Esophagus squamous epithelium (tissue), 5 donors: Measurements from ENCODE around the gene ADISSP. TPM values are rescaled to one million over a fixed set of nuclear protein-coding genes. Genes with fewer than 3 reads are reported as not detected.

Experiments
- DNase-seq: peaks from one replicate; lab custom pipeline; 2025; lab: John Stamatoyannopoulos, UW
- H3K27ac ChIP-seq, 4 donors: fragments of 200-600 bp; sonication (generic); one replicate each; pipeline ENCODE4 v1.5.1; 2016 to 2019; ENCODE audit warnings: mild to moderate bottlenecking in 1 of 4
- H3K27me3 ChIP-seq, 4 donors: fragments of 200-600 bp; sonication (generic); 1 replicate in 3 of 4; 2 replicates in 1 of 4; pipeline versions ENCODE4 v1.5.1 to v1.6.0; 2017 to 2021; ENCODE audit warnings: antibody characterized with exemption in 1 of 4
- H3K36me3 ChIP-seq, 3 donors: fragments of 200-600 bp; sonication (generic); one replicate each; pipeline ENCODE4 v1.5.1; 2016 to 2019
- H3K4me1 ChIP-seq, 3 donors: fragments of 200-600 bp; sonication (generic); one replicate each; pipeline ENCODE4 v1.5.1; 2017 to 2019
- H3K4me3 ChIP-seq, 4 donors: fragments of 200-600 bp; sonication (generic); 1 replicate in 3 of 4; 2 replicates in 1 of 4; pipeline ENCODE4 v1.5.1; 2016 to 2019; ENCODE audit warnings: mild to moderate bottlenecking in 2 of 4, moderate library complexity in 1 of 4
- H3K9me3 ChIP-seq, 3 donors: fragments of 200-600 bp; sonication (generic); one replicate each; pipeline ENCODE4 v1.5.1; 2016 to 2019
- POLR2A ChIP-seq, 4 donors: fragments of 450-650 bp; IDR thresholded peaks; one replicate each; pipeline ENCODE4 v1.6.1; 2017; ENCODE audit warnings: antibody characterized with exemption in 4 of 4, mild to moderate bottlenecking in 4 of 4, moderate library complexity in 3 of 4
- WGBS, 2 donors: methylation state at CpG; one replicate each; pipeline ENCODE4 v1.1.5; 2018; 5-methylcytosine and 5-hydroxymethylcytosine counted together
- intact Hi-C: fragments of 100-400 bp; cut with DNase I; formaldehyde crosslinking; loops from one replicate; pipeline ENCODE4 v1.15.0; 2022
- total RNA-seq, 4 donors: library from RNA; depleted of rRNA; stranded (reverse); fragments of >200 nt; gene quantifications; one replicate each; pipeline ENCODE4 v1.1.0, GENCODE V29; 2016
- TF ChIP-seq, protein P1 (sequence below), 6 experiments: fragments of 450-650 bp in 4 of 6; fragments of 200-600 bp in 2 of 6; sonication (generic) in 2 of 6; IDR thresholded peaks; one replicate each; pipeline ENCODE4 v1.5.1; 2016 to 2019; ENCODE audit warnings: antibody characterized with exemption in 6 of 6, mild to moderate bottlenecking in 4 of 6, moderate library complexity in 4 of 6
- donor health status: DM: yes; HTN: yes; CAD: no.

Gene ADISSP
- total RNA-seq, 4 donors from 2014 or later = 13.5 to 24.7 (median 19.8) TPM

DNA sequence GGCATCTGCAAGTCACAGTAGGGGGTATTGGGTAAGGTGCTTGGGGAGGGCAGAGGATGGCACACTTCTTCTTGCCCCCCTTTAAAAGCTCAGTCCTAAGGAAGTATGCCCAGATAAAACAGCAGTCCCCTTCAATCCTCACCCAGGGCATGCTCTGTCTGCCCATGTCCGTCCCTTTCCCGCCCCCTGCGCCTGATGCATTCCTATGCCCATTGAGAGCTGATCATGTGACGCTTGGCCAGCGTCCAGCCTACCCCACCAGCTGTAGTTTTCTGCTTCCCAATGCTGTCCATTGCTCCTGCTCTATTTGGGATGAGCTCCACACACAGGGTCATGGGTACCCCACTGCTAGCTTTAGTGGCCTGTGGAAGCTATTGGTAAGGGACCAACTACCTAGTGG is 63.5 kb downstream of the ADISSP start:
- H3K27me3 ChIP-seq = no peaks in the 10 kb centered on the region
- no peaks in the 10 kb centered on the region for H3K4me1 ChIP-seq
- 69% methylated on average over 5 of the region's 5 CpGs; no CpG with 5 or more reads in 1 of the 2 donors for WGBS, 2 donors
- no peak for DNase-seq
- no peak overlapping the region for H3K4me3 ChIP-seq
- TF ChIP-seq, protein P1, sequence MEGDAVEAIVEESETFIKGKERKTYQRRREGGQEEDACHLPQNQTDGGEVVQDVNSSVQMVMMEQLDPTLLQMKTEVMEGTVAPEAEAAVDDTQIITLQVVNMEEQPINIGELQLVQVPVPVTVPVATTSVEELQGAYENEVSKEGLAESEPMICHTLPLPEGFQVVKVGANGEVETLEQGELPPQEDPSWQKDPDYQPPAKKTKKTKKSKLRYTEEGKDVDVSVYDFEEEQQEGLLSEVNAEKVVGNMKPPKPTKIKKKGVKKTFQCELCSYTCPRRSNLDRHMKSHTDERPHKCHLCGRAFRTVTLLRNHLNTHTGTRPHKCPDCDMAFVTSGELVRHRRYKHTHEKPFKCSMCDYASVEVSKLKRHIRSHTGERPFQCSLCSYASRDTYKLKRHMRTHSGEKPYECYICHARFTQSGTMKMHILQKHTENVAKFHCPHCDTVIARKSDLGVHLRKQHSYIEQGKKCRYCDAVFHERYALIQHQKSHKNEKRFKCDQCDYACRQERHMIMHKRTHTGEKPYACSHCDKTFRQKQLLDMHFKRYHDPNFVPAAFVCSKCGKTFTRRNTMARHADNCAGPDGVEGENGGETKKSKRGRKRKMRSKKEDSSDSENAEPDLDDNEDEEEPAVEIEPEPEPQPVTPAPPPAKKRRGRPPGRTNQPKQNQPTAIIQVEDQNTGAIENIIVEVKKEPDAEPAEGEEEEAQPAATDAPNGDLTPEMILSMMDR (IDR thresholded peaks at IDR 0.05) = no peak
- no peak for TF ChIP-seq POLR2A (IDR thresholded peaks at IDR 0.05)
- H3K27ac ChIP-seq = no peak overlapping the region
- no peaks in the 10 kb centered on the region for H3K36me3 ChIP-seq
- intact Hi-C loops = no loop called here
- H3K9me3 ChIP-seq = no peaks in the 10 kb centered on the region

Other genes starting within 250 kb of the ADISSP start
- not detected for gene GFRA4, start 104.4 kb downstream of the ADISSP start, total RNA-seq
- gene ADAM33, start 85.7 kb downstream of the ADISSP start, total RNA-seq = 10 to 100 TPM in 1 of 4 donors, 1 to 10 TPM in 3; 2.4 to 27.7 (median 6.4) TPM
- 1 to 10 TPM in 2 of 4 donors, under 1 TPM in 2; 0.11 to 6.9 (median 1.8) TPM for gene SIGLEC1, start 55.2 kb downstream of the ADISSP start, total RNA-seq
- gene HSPA12B, start 35.1 kb downstream of the ADISSP start, total RNA-seq = 1 to 10 TPM in 2 of 4 donors, under 1 TPM in 2; 0.64 to 4.6 (median 1.8) TPM
- gene SPEF1, start 13.7 kb upstream of the ADISSP start, total RNA-seq = under 1 TPM in 1 of 4 donors, not detected in 3; 0.19 TPM
- 10 to 100 TPM; 38.8 to 81.4 (median 67.1) TPM for gene CENPB, start 19.0 kb upstream of the ADISSP start, total RNA-seq
- gene CDC25B, start 28.6 kb upstream of the ADISSP start, total RNA-seq = 10 to 100 TPM; 15.6 to 26.2 (median 18.1) TPM
- 10 to 100 TPM in 2 of 4 donors, 1 to 10 TPM in 2; 5.8 to 12.8 (median 10.4) TPM for gene AP5S1, start 52.8 kb upstream of the ADISSP start, total RNA-seq
- gene MAVS, start 79.1 kb upstream of the ADISSP start, total RNA-seq = 10 to 100 TPM; 14.9 to 31.3 (median 17.2) TPM
- 10 to 100 TPM; 39.4 to 49.1 (median 46.2) TPM for gene PANK2, start 121.6 kb upstream of the ADISSP start, total RNA-seq
- gene RNF24, start 247.8 kb upstream of the ADISSP start, total RNA-seq = 10 to 100 TPM in 1 of 4 donors, 1 to 10 TPM in 3; 6.9 to 10.0 (median 8.9) TPM